ENCODE results near the gene JAM2. TPM values are rescaled to one million over a fixed set of nuclear protein-coding genes. Genes with fewer than 3 reads are reported as not detected.

Gene JAM2
- total RNA-seq, 1 experiment from 2014 or later = 4.8 TPM

DNA sequence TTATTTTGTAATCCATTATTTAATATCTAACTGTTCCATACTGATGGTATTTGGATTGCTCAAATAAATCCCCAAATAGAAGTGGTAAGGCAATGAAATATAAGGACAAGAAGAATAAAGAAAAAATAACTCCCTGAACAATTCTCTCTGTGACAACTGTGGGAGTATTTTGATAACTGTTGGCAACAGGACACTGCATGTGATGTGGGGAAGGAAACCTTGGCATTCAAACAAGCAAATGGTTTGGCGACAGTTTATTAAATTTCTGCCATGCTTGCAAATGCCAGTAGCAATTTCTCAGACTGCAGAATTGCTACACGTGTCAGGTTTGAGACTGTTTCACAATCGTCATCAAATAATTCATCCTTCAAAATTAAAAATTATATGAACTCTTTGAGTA lies 23.2 kb upstream of the JAM2 start (continued):
- no peak for TF ChIP-seq ESRRA (CRISPR knock-in tag; IDR thresholded peaks at IDR 0.05; ENCODE audit: borderline replicate concordance)
- TF ChIP-seq NR2C2 (CRISPR knock-in tag; IDR thresholded peaks at IDR 0.05) = no peak
- TF ChIP-seq, protein P1, sequence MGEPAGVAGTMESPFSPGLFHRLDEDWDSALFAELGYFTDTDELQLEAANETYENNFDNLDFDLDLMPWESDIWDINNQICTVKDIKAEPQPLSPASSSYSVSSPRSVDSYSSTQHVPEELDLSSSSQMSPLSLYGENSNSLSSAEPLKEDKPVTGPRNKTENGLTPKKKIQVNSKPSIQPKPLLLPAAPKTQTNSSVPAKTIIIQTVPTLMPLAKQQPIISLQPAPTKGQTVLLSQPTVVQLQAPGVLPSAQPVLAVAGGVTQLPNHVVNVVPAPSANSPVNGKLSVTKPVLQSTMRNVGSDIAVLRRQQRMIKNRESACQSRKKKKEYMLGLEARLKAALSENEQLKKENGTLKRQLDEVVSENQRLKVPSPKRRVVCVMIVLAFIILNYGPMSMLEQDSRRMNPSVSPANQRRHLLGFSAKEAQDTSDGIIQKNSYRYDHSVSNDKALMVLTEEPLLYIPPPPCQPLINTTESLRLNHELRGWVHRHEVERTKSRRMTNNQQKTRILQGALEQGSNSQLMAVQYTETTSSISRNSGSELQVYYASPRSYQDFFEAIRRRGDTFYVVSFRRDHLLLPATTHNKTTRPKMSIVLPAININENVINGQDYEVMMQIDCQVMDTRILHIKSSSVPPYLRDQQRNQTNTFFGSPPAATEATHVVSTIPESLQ (CRISPR knock-in tag; IDR thresholded peaks at IDR 0.05) = no peak
- TF ChIP-seq, protein P2, sequence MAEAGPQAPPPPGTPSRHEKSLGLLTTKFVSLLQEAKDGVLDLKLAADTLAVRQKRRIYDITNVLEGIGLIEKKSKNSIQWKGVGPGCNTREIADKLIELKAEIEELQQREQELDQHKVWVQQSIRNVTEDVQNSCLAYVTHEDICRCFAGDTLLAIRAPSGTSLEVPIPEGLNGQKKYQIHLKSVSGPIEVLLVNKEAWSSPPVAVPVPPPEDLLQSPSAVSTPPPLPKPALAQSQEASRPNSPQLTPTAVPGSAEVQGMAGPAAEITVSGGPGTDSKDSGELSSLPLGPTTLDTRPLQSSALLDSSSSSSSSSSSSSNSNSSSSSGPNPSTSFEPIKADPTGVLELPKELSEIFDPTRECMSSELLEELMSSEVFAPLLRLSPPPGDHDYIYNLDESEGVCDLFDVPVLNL (CRISPR knock-in tag; IDR thresholded peaks at IDR 0.05; ENCODE audit: borderline replicate concordance, low read depth) = no peak

DNA sequence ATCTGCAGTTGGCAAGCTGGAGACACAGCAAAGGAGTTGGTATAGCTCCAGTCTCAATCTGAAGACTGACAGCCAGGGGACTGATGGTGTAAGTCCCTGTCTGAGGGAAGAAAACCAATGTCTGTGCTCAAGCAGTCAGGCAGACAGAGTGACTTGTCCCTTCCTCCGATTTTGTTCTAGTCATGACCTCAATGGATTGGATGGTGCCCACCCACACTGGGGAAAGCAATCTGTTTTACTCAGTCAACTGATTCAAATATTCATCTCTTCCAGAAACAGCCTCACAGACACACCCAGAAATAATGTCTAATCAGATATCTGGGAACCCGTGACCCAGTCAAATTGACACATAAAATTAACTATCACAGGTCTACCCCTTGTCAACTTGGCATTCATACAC lies 19.9 kb upstream of the JAM2 start:
- H3K27ac Mint-ChIP-seq = no peak overlapping the region
- 0 out of 2 replicates have a peak, but pooled peaks cover 4% of the 10 kb centered on the region for H3K4me1 Mint-ChIP-seq
- CTCF ChIA-PET = no interaction called here
- TF ChIP-seq NR2C2 (CRISPR knock-in tag; IDR thresholded peaks at IDR 0.05) (no peak), SMAD3 (CRISPR knock-in tag; IDR thresholded peaks at IDR 0.05; ENCODE audit: borderline replicate concordance) (no peak), CREB1 (CRISPR knock-in tag; IDR thresholded peaks at IDR 0.05) (no peak), PRRX2 (CRISPR knock-in tag; IDR thresholded peaks at IDR 0.05) (no peak), ZNF232 (CRISPR knock-in tag; IDR thresholded peaks at IDR 0.05) (no peak), MYBL2 (CRISPR knock-in tag; IDR thresholded peaks at IDR 0.05) (no peak), RORB (CRISPR knock-in tag; IDR thresholded peaks at IDR 0.05) (no peak)
- TF ChIP-seq, protein P3, sequence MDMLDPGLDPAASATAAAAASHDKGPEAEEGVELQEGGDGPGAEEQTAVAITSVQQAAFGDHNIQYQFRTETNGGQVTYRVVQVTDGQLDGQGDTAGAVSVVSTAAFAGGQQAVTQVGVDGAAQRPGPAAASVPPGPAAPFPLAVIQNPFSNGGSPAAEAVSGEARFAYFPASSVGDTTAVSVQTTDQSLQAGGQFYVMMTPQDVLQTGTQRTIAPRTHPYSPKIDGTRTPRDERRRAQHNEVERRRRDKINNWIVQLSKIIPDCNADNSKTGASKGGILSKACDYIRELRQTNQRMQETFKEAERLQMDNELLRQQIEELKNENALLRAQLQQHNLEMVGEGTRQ (CRISPR knock-in tag; IDR thresholded peaks at IDR 0.05) = no peak
- TF ChIP-seq, protein P4, sequence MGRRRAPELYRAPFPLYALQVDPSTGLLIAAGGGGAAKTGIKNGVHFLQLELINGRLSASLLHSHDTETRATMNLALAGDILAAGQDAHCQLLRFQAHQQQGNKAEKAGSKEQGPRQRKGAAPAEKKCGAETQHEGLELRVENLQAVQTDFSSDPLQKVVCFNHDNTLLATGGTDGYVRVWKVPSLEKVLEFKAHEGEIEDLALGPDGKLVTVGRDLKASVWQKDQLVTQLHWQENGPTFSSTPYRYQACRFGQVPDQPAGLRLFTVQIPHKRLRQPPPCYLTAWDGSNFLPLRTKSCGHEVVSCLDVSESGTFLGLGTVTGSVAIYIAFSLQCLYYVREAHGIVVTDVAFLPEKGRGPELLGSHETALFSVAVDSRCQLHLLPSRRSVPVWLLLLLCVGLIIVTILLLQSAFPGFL (CRISPR knock-in tag; IDR thresholded peaks at IDR 0.05; ENCODE audit: borderline replicate concordance) = no peak
- TF ChIP-seq, protein P5, sequence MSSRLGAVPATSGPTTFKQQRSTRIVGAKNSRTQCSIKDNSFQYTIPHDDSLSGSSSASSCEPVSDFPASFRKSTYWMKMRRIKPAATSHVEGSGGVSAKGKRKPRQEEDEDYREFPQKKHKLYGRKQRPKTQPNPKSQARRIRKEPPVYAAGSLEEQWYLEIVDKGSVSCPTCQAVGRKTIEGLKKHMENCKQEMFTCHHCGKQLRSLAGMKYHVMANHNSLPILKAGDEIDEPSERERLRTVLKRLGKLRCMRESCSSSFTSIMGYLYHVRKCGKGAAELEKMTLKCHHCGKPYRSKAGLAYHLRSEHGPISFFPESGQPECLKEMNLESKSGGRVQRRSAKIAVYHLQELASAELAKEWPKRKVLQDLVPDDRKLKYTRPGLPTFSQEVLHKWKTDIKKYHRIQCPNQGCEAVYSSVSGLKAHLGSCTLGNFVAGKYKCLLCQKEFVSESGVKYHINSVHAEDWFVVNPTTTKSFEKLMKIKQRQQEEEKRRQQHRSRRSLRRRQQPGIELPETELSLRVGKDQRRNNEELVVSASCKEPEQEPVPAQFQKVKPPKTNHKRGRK (CRISPR knock-in tag; IDR thresholded peaks at IDR 0.05; ENCODE audit: borderline replicate concordance) = no peak
- TF ChIP-seq, protein P6, sequence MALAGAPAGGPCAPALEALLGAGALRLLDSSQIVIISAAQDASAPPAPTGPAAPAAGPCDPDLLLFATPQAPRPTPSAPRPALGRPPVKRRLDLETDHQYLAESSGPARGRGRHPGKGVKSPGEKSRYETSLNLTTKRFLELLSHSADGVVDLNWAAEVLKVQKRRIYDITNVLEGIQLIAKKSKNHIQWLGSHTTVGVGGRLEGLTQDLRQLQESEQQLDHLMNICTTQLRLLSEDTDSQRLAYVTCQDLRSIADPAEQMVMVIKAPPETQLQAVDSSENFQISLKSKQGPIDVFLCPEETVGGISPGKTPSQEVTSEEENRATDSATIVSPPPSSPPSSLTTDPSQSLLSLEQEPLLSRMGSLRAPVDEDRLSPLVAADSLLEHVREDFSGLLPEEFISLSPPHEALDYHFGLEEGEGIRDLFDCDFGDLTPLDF (CRISPR knock-in tag; IDR thresholded peaks at IDR 0.05) = no peak
- TF ChIP-seq, protein P7, sequence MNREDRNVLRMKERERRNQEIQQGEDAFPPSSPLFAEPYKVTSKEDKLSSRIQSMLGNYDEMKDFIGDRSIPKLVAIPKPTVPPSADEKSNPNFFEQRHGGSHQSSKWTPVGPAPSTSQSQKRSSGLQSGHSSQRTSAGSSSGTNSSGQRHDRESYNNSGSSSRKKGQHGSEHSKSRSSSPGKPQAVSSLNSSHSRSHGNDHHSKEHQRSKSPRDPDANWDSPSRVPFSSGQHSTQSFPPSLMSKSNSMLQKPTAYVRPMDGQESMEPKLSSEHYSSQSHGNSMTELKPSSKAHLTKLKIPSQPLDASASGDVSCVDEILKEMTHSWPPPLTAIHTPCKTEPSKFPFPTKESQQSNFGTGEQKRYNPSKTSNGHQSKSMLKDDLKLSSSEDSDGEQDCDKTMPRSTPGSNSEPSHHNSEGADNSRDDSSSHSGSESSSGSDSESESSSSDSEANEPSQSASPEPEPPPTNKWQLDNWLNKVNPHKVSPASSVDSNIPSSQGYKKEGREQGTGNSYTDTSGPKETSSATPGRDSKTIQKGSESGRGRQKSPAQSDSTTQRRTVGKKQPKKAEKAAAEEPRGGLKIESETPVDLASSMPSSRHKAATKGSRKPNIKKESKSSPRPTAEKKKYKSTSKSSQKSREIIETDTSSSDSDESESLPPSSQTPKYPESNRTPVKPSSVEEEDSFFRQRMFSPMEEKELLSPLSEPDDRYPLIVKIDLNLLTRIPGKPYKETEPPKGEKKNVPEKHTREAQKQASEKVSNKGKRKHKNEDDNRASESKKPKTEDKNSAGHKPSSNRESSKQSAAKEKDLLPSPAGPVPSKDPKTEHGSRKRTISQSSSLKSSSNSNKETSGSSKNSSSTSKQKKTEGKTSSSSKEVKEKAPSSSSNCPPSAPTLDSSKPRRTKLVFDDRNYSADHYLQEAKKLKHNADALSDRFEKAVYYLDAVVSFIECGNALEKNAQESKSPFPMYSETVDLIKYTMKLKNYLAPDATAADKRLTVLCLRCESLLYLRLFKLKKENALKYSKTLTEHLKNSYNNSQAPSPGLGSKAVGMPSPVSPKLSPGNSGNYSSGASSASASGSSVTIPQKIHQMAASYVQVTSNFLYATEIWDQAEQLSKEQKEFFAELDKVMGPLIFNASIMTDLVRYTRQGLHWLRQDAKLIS (CRISPR knock-in tag; IDR thresholded peaks at IDR 0.05; ENCODE audit: borderline replicate concordance) = no peak
- TF ChIP-seq, protein P2 (CRISPR knock-in tag; IDR thresholded peaks at IDR 0.05; ENCODE audit: borderline replicate concordance, low read depth) = no peak
- TF ChIP-seq, protein P8, sequence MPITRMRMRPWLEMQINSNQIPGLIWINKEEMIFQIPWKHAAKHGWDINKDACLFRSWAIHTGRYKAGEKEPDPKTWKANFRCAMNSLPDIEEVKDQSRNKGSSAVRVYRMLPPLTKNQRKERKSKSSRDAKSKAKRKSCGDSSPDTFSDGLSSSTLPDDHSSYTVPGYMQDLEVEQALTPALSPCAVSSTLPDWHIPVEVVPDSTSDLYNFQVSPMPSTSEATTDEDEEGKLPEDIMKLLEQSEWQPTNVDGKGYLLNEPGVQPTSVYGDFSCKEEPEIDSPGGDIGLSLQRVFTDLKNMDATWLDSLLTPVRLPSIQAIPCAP (CRISPR knock-in tag; IDR thresholded peaks at IDR 0.05) = no peak
- TF ChIP-seq, protein P9, sequence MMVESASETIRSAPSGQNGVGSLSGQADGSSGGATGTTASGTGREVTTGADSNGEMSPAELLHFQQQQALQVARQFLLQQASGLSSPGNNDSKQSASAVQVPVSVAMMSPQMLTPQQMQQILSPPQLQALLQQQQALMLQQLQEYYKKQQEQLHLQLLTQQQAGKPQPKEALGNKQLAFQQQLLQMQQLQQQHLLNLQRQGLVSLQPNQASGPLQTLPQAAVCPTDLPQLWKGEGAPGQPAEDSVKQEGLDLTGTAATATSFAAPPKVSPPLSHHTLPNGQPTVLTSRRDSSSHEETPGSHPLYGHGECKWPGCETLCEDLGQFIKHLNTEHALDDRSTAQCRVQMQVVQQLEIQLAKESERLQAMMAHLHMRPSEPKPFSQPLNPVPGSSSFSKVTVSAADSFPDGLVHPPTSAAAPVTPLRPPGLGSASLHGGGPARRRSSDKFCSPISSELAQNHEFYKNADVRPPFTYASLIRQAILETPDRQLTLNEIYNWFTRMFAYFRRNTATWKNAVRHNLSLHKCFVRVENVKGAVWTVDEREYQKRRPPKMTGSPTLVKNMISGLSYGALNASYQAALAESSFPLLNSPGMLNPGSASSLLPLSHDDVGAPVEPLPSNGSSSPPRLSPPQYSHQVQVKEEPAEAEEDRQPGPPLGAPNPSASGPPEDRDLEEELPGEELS (CRISPR knock-in tag; IDR thresholded peaks at IDR 0.05) = no peak

More for the DNA sequence above, 19.9 kb upstream of the JAM2 start:
- ATAC-seq = no peak
- H3K36me3 Mint-ChIP-seq = no peaks in the 10 kb centered on the region
- H3K9me3 Mint-ChIP-seq = no peaks in the 10 kb centered on the region
- peaks cover 3% of the 10 kb centered on the region; the same call in 1 of the 2 replicates for H3K27me3 Mint-ChIP-seq (ENCODE audit: low read depth)
- no peak for DNase-seq (ENCODE audit: low spot score)
- H3K4me3 Mint-ChIP-seq = no peak overlapping the region
- POLR2A ChIA-PET = no interaction called here

All from WTC11 (cell line).